Naive thymus-derived CD4-positive, alpha-beta T cell (primary cell): ENCODE results near the gene AFAP1. TPM values are rescaled to one million over a fixed set of nuclear protein-coding genes. Genes with fewer than 3 reads are reported as not detected.

Source experiments
- ATAC-seq: fragments of 150-1000 bp; cut with Tn5 transposase; 2 replicates; pipeline ENCODE4 v1.10.0; 2021; ENCODE audit warnings: mild to moderate bottlenecking, moderate library complexity
- CTCF ChIA-PET: fragments of 350-600 bp; sonication (Branson Sonifier 250); formaldehyde crosslinking; loops from one replicate; lab custom pipeline; 2021; ENCODE audit warnings: antibody characterized with exemption; lab: Charles Lee
- POLR2A ChIA-PET: fragments of 350-600 bp; sonication (Branson Sonifier 250); formaldehyde crosslinking; loops from one replicate; lab custom pipeline; 2021; ENCODE audit warnings: antibody characterized with exemption, inconsistent platforms; lab: Charles Lee
- DNase-seq, 9 donors: peaks; one replicate each; pipeline versions ENCODE4 v3.0.0 to v3.0.0-alpha.2; 2020 to 2022; ENCODE audit warnings: mixed read lengths in 1 of 9
- H3K27ac ChIP-seq: one replicate; pipeline ENCODE4 v1.7.0; 2013; ENCODE audit warnings: mild to moderate bottlenecking, low read depth, low read length, moderate library complexity
- H3K27me3 ChIP-seq, 2 donors: one replicate each; pipeline ENCODE4 v1.7.0; 2013; ENCODE audit warnings: low read length in 2 of 2, mild to moderate bottlenecking in 2 of 2, moderate library complexity in 2 of 2; ENCODE audit not compliant: control insufficient read depth in 2 of 2, insufficient read depth in 2 of 2
- H3K36me3 ChIP-seq, 3 experiments: 1 replicate in 2 of 3; 2 replicates in 1 of 3; pipeline ENCODE4 v1.7.0; 2013; ENCODE audit warnings: low read length in 3 of 3, mild to moderate bottlenecking in 3 of 3, moderate library complexity in 1 of 3; ENCODE audit not compliant: insufficient read depth in 3 of 3, control insufficient read depth in 2 of 3
- H3K4me1 ChIP-seq, 2 donors: one replicate each; pipeline ENCODE4 v1.7.0; 2013; ENCODE audit warnings: low read length in 2 of 2, mild to moderate bottlenecking in 2 of 2, moderate library complexity in 1 of 2; ENCODE audit not compliant: control insufficient read depth in 2 of 2, insufficient read depth in 2 of 2
- H3K4me3 ChIP-seq: 2 replicates; pipeline ENCODE4 v1.7.0; 2013; ENCODE audit warnings: mild to moderate bottlenecking, low read length
- H3K9me3 ChIP-seq, 3 experiments: 1 replicate in 2 of 3; 2 replicates in 1 of 3; pipeline ENCODE4 v1.7.0; 2013; ENCODE audit warnings: low read length in 3 of 3; ENCODE audit not compliant: control insufficient read depth in 2 of 3
- H3K27ac Mint-ChIP-seq, 9 donors: one replicate each; pipeline ENCODE4 v1.8.0; 2020 to 2022; ENCODE audit warnings: mixed read lengths in 9 of 9, mild to moderate bottlenecking in 8 of 9, moderate library complexity in 5 of 9, inconsistent platforms in 2 of 9
- H3K27me3 Mint-ChIP-seq, 5 donors: one replicate each; pipeline ENCODE4 v1.8.0; 2021 to 2022; ENCODE audit warnings: mixed read lengths in 5 of 5, mild to moderate bottlenecking in 1 of 5
- H3K36me3 Mint-ChIP-seq, 5 donors: one replicate each; pipeline ENCODE4 v1.8.0; 2020 to 2022; ENCODE audit warnings: mixed read lengths in 5 of 5, mild to moderate bottlenecking in 3 of 5, inconsistent platforms in 1 of 5
- H3K4me1 Mint-ChIP-seq, 7 donors: one replicate each; pipeline ENCODE4 v1.8.0; 2020 to 2022; ENCODE audit warnings: mixed read lengths in 7 of 7, mild to moderate bottlenecking in 3 of 7, inconsistent platforms in 1 of 7
- H3K4me3 Mint-ChIP-seq, 10 donors: one replicate each; pipeline ENCODE4 v1.8.0; 2020 to 2022; ENCODE audit warnings: mild to moderate bottlenecking in 10 of 10, mixed read lengths in 10 of 10, moderate library complexity in 6 of 10, inconsistent platforms in 2 of 10
- H3K9me3 Mint-ChIP-seq, 11 donors: one replicate each; pipeline ENCODE4 v1.8.0; 2020 to 2022; ENCODE audit warnings: mixed read lengths in 11 of 11, mild to moderate bottlenecking in 4 of 11, inconsistent platforms in 1 of 11, moderate library complexity in 1 of 11
- intact Hi-C, 2 donors: fragments of 100-400 bp; cut with micrococcal nuclease; formaldehyde crosslinking; loops; one replicate each; pipeline ENCODE4 v1.15.1; 2023
- polyA plus RNA-seq, 2 donors: library from polyadenylated mRNA; unstranded; fragments of 300-500 nt; fragmentation: Illumina TruSeq; gene quantifications; one replicate each; pipeline ENCODE4 v1.2.3, GENCODE V29; 2021
- total RNA-seq, 6 experiments: library from RNA in 5 of 6; stranded (reverse) in 5 of 6; gene quantifications; 1 replicate in 5 of 6; 2 replicates in 1 of 6; pipeline ENCODE4 v1.2.3 and lab custom pipeline; 2021 to 2026

The AFAP1 gene
- total and polyA plus RNA-seq, 7 experiments from 2014 or later = 2.2 to 27.2 (median 9.6) TPM

- intact Hi-C loops = no loop called here
- Mint-ChIP-seq H3K4me3 (no peak overlapping the region), H3K27ac (no peak overlapping the region), H3K27me3 (no peaks in the 10 kb centered on the region), H3K36me3 (peaks cover 0 to 8% (median 0%) of the 10 kb centered on the region in 5 donors), H3K9me3 (peaks cover 0 to 5% (median 0%) of the 10 kb centered on the region in 11 donors), H3K4me1 (peaks cover 0 to 6% (median 1%) of the 10 kb centered on the region in 7 donors)
- Histone ChIP-seq H3K4me1 (no peaks in the 10 kb centered on the region), H3K4me3 (no peak overlapping the region), H3K36me3 (no peaks in the 10 kb centered on the region), H3K27ac (no peak overlapping the region), H3K27me3 (no peaks in the 10 kb centered on the region), H3K9me3 (no peaks in the 10 kb centered on the region)
- POLR2A ChIA-PET = interaction anchor here (1.0 kb wide), 1 partner anchor 10 kb away, joined by 4 read pairs; no protein-coding TSS in a partner anchor
- DNase-seq (no peak), ATAC-seq (no peak)
- CTCF ChIA-PET = interaction anchor here (0.7 kb wide), 1 partner anchor 174 kb away, joined by 3 read pairs; no protein-coding TSS in a partner anchor
Measured at GRCh38 chr4:7978907-7979651, 39.4 kb upstream of the AFAP1 start.

GRCh38 chr4:7978489-7978888 lies 38.8 kb upstream of the AFAP1 start:
- Mint-ChIP-seq H3K36me3 (peaks cover 0 to 12% (median 0%) of the 10 kb centered on the region in 5 donors), H3K4me1 (peaks cover 0 to 8% (median 2%) of the 10 kb centered on the region in 7 donors), H3K27ac (no peak overlapping the region), H3K9me3 (peaks cover 0 to 6% (median 0%) of the 10 kb centered on the region in 11 donors), H3K27me3 (no peaks in the 10 kb centered on the region), H3K4me3 (no peak overlapping the region)
- Histone ChIP-seq H3K27ac (no peak overlapping the region), H3K27me3 (no peaks in the 10 kb centered on the region), H3K4me3 (no peak overlapping the region), H3K36me3 (no peaks in the 10 kb centered on the region), H3K4me1 (no peaks in the 10 kb centered on the region), H3K9me3 (no peaks in the 10 kb centered on the region)
- ChIA-PET POLR2A (interaction anchor here (1.0 kb wide), 1 partner anchor 10 kb away, joined by 4 read pairs; no protein-coding TSS in a partner anchor), CTCF (interaction anchor here (1.0 to 1.3 kb wide), 2 partner anchors 8 to 177 kb away, joined by 3 read pairs; no protein-coding TSS in a partner anchor)
- no peak for ATAC-seq
- no peak for DNase-seq
- intact Hi-C loops = no loop called here

- CTCF ChIA-PET = no interaction called here
- H3K27me3 Mint-ChIP-seq = no peaks in the 10 kb centered on the region
- POLR2A ChIA-PET = no interaction called here
- no peak for DNase-seq
- intact Hi-C loops = no loop called here
- peaks cover 0 to 6% (median 0%) of the 10 kb centered on the region in 11 donors for H3K9me3 Mint-ChIP-seq
- peaks cover 8 to 24% (median 10%) of the 10 kb centered on the region in 7 donors for H3K4me1 Mint-ChIP-seq
- Histone ChIP-seq H3K27me3 (no peaks in the 10 kb centered on the region), H3K27ac (no peak overlapping the region), H3K36me3 (no peaks in the 10 kb centered on the region), H3K4me1 (peaks cover 6 to 10% of the 10 kb centered on the region in 2 donors), H3K4me3 (no peak overlapping the region), H3K9me3 (no peaks in the 10 kb centered on the region)
- H3K27ac Mint-ChIP-seq = peak overlapping the region in 1 of 9 donors; percentile 38
- H3K36me3 Mint-ChIP-seq = peaks cover 0 to 20% (median 0%) of the 10 kb centered on the region in 5 donors
- H3K4me3 Mint-ChIP-seq = no peak overlapping the region
- no peak for ATAC-seq
Measured at GRCh38 chr4:7976634-7977033, 37.0 kb upstream of the AFAP1 start.

GRCh38 chr4:7976025-7976424 lies 36.4 kb upstream of the AFAP1 start:
- no peak for DNase-seq
- no peak overlapping the region for H3K4me3 Mint-ChIP-seq
- no peak for ATAC-seq
- H3K27me3 Mint-ChIP-seq = no peaks in the 10 kb centered on the region
- no peaks in the 10 kb centered on the region for H3K27me3 ChIP-seq
- H3K36me3 ChIP-seq = no peaks in the 10 kb centered on the region
- H3K4me1 Mint-ChIP-seq = peaks cover 11 to 30% (median 15%) of the 10 kb centered on the region in 7 donors
- intact Hi-C loops = no loop called here
- H3K4me1 ChIP-seq = peaks cover 8 to 16% of the 10 kb centered on the region in 2 donors
- ChIA-PET CTCF (interaction anchor here (0.8 kb wide), 1 partner anchor 11 kb away, joined by 3 read pairs; no protein-coding TSS in a partner anchor), POLR2A (no interaction called here)
- H3K9me3 Mint-ChIP-seq = peaks cover 0 to 6% (median 0%) of the 10 kb centered on the region in 11 donors
- H3K4me3 ChIP-seq = no peak overlapping the region
- no peaks in the 10 kb centered on the region for H3K9me3 ChIP-seq
- no peak overlapping the region for H3K27ac ChIP-seq
- peak overlapping the region in 2 of 9 donors; percentile 38 to 45 for H3K27ac Mint-ChIP-seq
- peaks cover 0 to 21% (median 0%) of the 10 kb centered on the region in 5 donors for H3K36me3 Mint-ChIP-seq

- H3K4me1 ChIP-seq = peaks cover 14 to 32% of the 10 kb centered on the region in 2 donors
- Mint-ChIP-seq H3K27me3 (no peaks in the 10 kb centered on the region), H3K9me3 (peaks cover 0 to 6% (median 0%) of the 10 kb centered on the region in 11 donors), H3K4me1 (peaks cover 23 to 46% (median 29%) of the 10 kb centered on the region in 7 donors), H3K27ac (peak overlapping the region in 2 of 9 donors; percentile 24 to 100), H3K4me3 (no peak overlapping the region), H3K36me3 (peaks cover 0 to 28% (median 0%) of the 10 kb centered on the region in 5 donors)
- H3K9me3 ChIP-seq = no peaks in the 10 kb centered on the region
- DNase-seq = no peak
- no peaks in the 10 kb centered on the region for H3K27me3 ChIP-seq
- H3K4me3 ChIP-seq = no peak overlapping the region
- no peak for ATAC-seq
- no peaks in the 10 kb centered on the region for H3K36me3 ChIP-seq
- no peak overlapping the region for H3K27ac ChIP-seq
- POLR2A ChIA-PET = no interaction called here
- CTCF ChIA-PET = interaction anchor here (1.3 kb wide), 1 partner anchor 170 kb away, joined by 5 read pairs; no protein-coding TSS in a partner anchor
- intact Hi-C loops = loop anchor here in 1 of 2 donors (5.0 kb wide), 1 partner anchor 172 kb away; no protein-coding TSS in a partner anchor
Measured at GRCh38 chr4:7974425-7974824, 34.8 kb upstream of the AFAP1 start.

- peak overlapping the region in 1 of 10 donors; percentile 5 for H3K4me3 Mint-ChIP-seq
- no peak for DNase-seq
- H3K4me3 ChIP-seq = no peak overlapping the region
- H3K4me1 ChIP-seq = peaks cover 16 to 37% of the 10 kb centered on the region in 2 donors
- H3K9me3 ChIP-seq = no peaks in the 10 kb centered on the region
- CTCF ChIA-PET = no interaction called here
- peak overlapping the region in 6 of 9 donors; percentile 43 to 100 (median 77) for H3K27ac Mint-ChIP-seq
- H3K27ac ChIP-seq = no peak overlapping the region
- no peak for ATAC-seq
- intact Hi-C loops = loop anchor here in 1 of 2 donors (5.0 kb wide), 1 partner anchor 171 kb away; no protein-coding TSS in a partner anchor
- H3K36me3 Mint-ChIP-seq = peaks cover 0 to 28% (median 0%) of the 10 kb centered on the region in 5 donors
- H3K9me3 Mint-ChIP-seq = peaks cover 0 to 6% (median 0%) of the 10 kb centered on the region in 11 donors
- H3K27me3 ChIP-seq = no peaks in the 10 kb centered on the region
- peaks cover 0 to under 1% (median 0%) of the 10 kb centered on the region in 5 donors for H3K27me3 Mint-ChIP-seq
- no peaks in the 10 kb centered on the region for H3K36me3 ChIP-seq
- peaks cover 24 to 51% (median 33%) of the 10 kb centered on the region in 7 donors for H3K4me1 Mint-ChIP-seq
- POLR2A ChIA-PET = no interaction called here
Measured at GRCh38 chr4:7973545-7973981, 33.9 kb upstream of the AFAP1 start.
